ENCODE results near the gene MATR3. TPM values are rescaled to one million over a fixed set of nuclear protein-coding genes. Genes with fewer than 3 reads are reported as not detected.
A peak's percentile ranks its signal among the peaks of the same experiment; 100 is the strongest.

The MATR3 gene
- total RNA-seq, 1 experiment from 2014 or later = 267 TPM

GRCh38 chr5:139287890-139288635 is 5.5 kb upstream of the MATR3 start:
- H3K27ac Mint-ChIP-seq = peak overlapping the region in 2 of 3 experiments; percentile 22 to 92; a peak in 2 of 7 replicates

More at GRCh38 chr5:139287890-139288635, 5.5 kb upstream of the MATR3 start:
- no peak overlapping the region for H3K23ac ChIP-seq (ENCODE audit: insufficient read length, low read depth, low read length)
- no peaks in the 10 kb centered on the region for H4K20me1 ChIP-seq (ENCODE audit: control insufficient read depth, insufficient read depth, insufficient read length)
- H2AK5ac ChIP-seq (ENCODE audit: insufficient read length, low read length) = no peak overlapping the region
- no peak overlapping the region for H4K5ac ChIP-seq (ENCODE audit: insufficient read length, low read depth, low read length)
- WGBS (ENCODE audit: extremely low coverage, insufficient read length, low lambda C conversion rate) = no CpG with 5 or more reads among the region's 10 CpGs
- Mint-ChIP-seq H3K9me3 (no peaks in the 10 kb centered on the region), H3K4me1 (no peaks in the 10 kb centered on the region), H3K36me3 (ENCODE audit: insufficient read depth in 1 of 3, low read depth in 3 of 3) (peaks cover 26 to 57% (median 42%) of the 10 kb centered on the region in 3 experiments; a peak in 6 of 7 replicates), H3K4me3 (no peak overlapping the region), H3K27me3 (ENCODE audit: low read depth) (no peaks in the 10 kb centered on the region; the same call in 1 of the 2 replicates)
- H3K79me1 ChIP-seq (ENCODE audit: insufficient read depth, low read depth, low read length, poor library complexity, severe bottlenecking) = no peaks in the 10 kb centered on the region
- no peak overlapping the region for H4K91ac ChIP-seq (ENCODE audit: insufficient read length, low read depth, low read length)
- H3T11ph ChIP-seq (ENCODE audit: low read length) = no peak overlapping the region
- no peak overlapping the region for H2BK5ac ChIP-seq (ENCODE audit: insufficient read length, low read length)
- H3K23me2 ChIP-seq (ENCODE audit: insufficient read length, low read depth, low read length, poor library complexity, severe bottlenecking) = no peaks in the 10 kb centered on the region
- no peak overlapping the region for H2AFZ ChIP-seq (ENCODE audit: low read length)
- H3K9ac ChIP-seq (ENCODE audit: extremely low read depth, insufficient read length, low read length) = no peak overlapping the region
- H2BK20ac ChIP-seq (ENCODE audit: low read depth, low read length, poor library complexity, severe bottlenecking) = no peak overlapping the region
- H3K4me2 ChIP-seq (ENCODE audit: insufficient read depth, insufficient read length, low read length) = no peak overlapping the region
- no peaks in the 10 kb centered on the region for H3K9me3 ChIP-seq (ENCODE audit: control insufficient read depth, low read depth, low read length)
- no peak overlapping the region for H4K8ac ChIP-seq (replicated peaks; ENCODE audit: insufficient read length, low read depth, low read length)
- H2BK15ac ChIP-seq (ENCODE audit: low read depth, low read length) = no peak overlapping the region
- no peaks in the 10 kb centered on the region for H3K27me3 ChIP-seq (ENCODE audit: insufficient read depth, low read length)
- no peak overlapping the region for H3K27ac ChIP-seq (ENCODE audit: insufficient read length, low read depth, low read length)
- H2BK120ac ChIP-seq (ENCODE audit: low read depth, low read length, poor library complexity, severe bottlenecking) = no peak overlapping the region
- no peaks in the 10 kb centered on the region for H3K79me2 ChIP-seq (ENCODE audit: insufficient read depth, low read length)
- H2BK12ac ChIP-seq (ENCODE audit: insufficient read length, low read depth, low read length) = no peak overlapping the region
- no peak overlapping the region for H3K4ac ChIP-seq (ENCODE audit: low read depth, low read length)
- TF ChIP-seq, protein P1, sequence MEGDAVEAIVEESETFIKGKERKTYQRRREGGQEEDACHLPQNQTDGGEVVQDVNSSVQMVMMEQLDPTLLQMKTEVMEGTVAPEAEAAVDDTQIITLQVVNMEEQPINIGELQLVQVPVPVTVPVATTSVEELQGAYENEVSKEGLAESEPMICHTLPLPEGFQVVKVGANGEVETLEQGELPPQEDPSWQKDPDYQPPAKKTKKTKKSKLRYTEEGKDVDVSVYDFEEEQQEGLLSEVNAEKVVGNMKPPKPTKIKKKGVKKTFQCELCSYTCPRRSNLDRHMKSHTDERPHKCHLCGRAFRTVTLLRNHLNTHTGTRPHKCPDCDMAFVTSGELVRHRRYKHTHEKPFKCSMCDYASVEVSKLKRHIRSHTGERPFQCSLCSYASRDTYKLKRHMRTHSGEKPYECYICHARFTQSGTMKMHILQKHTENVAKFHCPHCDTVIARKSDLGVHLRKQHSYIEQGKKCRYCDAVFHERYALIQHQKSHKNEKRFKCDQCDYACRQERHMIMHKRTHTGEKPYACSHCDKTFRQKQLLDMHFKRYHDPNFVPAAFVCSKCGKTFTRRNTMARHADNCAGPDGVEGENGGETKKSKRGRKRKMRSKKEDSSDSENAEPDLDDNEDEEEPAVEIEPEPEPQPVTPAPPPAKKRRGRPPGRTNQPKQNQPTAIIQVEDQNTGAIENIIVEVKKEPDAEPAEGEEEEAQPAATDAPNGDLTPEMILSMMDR (conservative IDR thresholded peaks at IDR 0.05) = no peak
- H3K14ac ChIP-seq (ENCODE audit: insufficient read depth, low read length) = no peak overlapping the region
- no peak for DNase-seq
- no peak overlapping the region for H3K56ac ChIP-seq (ENCODE audit: insufficient read length, low read depth, low read length)
- H3K18ac ChIP-seq (ENCODE audit: insufficient read length, low read depth, low read length) = no peak overlapping the region
- H3K4me1 ChIP-seq (ENCODE audit: insufficient read depth, low read length) = no peaks in the 10 kb centered on the region

Measured in H9 (cell line).